Measurements from ENCODE around the gene PLEKHM2.

GRCh38 chr1:15680561-15681348, 3.4 kb upstream of the PLEKHM2 start:
- TF ChIP-seq CTCF (IDR thresholded peaks at IDR 0.05; ENCODE audit: low read depth, low read length, poor library complexity, severe bottlenecking) (no peak), EZH2phosphoT487 (IDR thresholded peaks at IDR 0.05; ENCODE audit: borderline replicate concordance, low read length) (no peak)

Data from DOHH2 (cell line).